ENCODE data around the gene SPECC1.

DNA sequence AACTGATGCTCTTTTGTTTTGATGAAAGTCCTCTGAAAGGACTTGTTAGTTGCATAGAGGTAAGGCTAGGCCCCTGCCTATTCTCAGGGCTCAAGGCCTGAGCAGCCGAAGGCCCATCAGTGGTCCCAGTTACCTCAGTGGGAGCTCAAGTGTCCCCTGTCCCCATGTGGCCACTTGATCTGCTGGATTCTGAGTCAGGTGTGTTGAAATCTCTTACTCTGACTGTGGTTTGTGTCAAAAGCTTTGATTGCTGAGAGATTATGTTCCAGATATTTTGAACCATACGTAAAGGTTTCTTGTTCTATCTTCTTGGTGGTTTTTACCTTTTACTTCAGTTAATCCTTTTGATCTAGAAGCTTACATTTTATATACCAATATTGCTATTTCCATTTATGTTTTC lies 266.5 kb downstream of the SPECC1 start:
- TF ChIP-seq FOSL2 (CRISPR knock-in tag; IDR thresholded peaks at IDR 0.05): no peak
- TF ChIP-seq, protein P1, sequence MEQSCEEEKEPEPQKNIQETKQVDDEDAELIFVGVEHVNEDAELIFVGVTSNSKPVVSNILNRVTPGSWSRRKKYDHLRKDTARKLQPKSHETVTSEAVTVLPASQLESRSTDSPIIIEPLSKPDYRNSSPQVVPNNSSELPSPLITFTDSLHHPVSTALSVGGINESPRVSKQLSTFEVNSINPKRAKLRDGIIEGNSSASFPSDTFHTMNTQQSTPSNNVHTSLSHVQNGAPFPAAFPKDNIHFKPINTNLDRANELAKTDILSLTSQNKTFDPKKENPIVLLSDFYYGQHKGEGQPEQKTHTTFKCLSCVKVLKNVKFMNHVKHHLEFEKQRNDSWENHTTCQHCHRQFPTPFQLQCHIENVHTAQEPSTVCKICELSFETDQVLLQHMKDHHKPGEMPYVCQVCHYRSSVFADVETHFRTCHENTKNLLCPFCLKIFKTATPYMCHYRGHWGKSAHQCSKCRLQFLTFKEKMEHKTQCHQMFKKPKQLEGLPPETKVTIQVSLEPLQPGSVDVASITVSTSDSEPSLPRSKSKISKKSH (CRISPR knock-in tag; IDR thresholded peaks at IDR 0.05; ENCODE audit: borderline replicate concordance): no peak
- TF ChIP-seq HMG20B (CRISPR knock-in tag; conservative IDR thresholded peaks at IDR 0.05): no peak
- TF ChIP-seq HDAC2 (CRISPR knock-in tag; IDR thresholded peaks at IDR 0.05): no peak
